Measurements from ENCODE around the gene APBA2.

The APBA2 gene

DNA sequence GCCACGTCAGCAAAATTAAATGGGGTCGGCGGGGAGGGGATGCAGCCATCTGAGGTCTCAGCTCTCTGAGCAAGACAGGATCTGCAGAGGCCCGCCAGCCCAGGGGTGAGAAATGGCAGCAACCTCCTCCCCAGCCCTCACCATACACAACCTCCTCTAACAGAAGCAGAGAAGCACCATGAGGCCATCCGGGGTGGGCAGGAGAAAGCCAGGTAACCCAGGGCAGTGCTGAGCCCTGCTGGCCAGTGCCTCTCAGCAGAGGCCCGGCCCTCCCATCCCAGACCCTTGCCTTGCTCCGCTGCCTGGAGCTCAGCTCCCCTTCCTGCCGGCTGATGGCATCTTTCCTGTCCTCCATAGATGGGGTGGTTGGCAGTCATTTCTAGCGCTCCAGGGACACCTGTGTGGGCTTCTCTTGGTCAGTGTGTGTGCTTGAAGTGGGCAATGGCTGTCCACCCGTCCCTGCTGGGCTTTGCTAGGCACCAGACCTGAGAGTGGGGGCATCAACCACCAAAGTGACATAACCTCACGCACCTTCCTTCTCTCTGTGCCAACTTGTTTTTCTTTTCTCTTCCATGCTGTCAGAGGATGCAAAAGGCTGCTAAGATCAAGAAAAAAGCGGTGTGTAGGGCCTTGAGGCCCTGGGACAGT lies 208.0 kb downstream of the APBA2 start:
- no peak for DNase-seq

DNA sequence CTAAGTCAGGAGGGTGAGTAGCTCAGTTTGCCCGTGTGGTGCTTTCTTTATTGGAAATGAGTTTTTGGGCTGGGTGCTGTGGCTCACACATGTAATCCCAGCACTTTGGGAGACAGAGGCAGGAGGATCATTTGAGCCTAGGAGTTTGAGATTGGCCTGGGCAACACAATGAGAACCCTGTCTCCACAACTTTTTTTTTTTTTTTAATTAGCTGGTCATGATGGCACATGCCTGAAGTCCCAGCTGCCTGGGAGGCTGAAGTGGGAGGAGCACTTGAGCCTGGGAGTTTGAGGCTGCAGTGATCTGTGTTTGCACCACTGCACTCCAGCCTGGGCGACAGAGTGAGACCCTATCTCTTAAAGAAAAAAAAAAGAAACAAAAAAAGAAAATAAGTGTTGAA lies 208.9 kb downstream of the APBA2 start:
- no peak for DNase-seq

DNA sequence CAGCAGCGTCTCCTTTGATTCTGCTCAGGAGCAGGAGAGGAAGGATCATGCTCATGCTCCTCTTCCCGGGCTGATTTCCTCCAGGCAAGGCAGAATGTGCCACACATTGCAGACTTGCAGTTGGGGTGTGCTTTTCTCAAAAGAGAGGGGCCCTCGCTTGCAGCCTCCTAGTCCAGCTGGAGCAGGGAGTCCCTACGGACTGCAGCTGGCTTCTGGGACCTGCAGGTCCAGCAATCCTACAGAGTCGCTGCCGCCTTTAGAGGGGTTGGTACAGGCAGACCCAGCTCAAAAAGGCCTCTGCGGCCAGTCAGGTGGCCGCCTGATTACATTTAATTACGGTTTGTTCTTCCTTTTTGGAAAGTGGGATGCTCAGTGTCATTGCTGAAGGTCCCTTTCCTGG lies 210.0 kb downstream of the APBA2 start:
- DNase-seq = no peak

DNA sequence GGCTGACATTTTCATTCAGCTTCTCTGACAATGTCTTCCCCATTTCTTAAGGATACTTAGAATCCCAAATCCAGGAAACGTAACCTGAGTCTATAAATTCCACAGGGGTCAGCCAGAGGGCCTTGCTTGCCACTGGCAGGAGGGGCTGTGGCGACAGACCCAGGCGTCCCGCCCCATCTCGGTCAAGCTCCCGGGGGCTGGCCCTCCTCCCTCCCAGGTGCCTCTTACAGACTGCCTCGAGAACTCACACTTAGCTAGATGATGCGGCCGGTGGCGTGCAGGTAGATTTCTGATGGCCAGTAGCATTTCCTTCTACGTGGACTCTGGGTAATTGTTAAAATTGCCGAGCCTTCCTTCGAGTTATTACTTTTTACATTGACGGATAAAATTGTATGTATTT lies 211.4 kb downstream of the APBA2 start:
- no peak for DNase-seq

DNA sequence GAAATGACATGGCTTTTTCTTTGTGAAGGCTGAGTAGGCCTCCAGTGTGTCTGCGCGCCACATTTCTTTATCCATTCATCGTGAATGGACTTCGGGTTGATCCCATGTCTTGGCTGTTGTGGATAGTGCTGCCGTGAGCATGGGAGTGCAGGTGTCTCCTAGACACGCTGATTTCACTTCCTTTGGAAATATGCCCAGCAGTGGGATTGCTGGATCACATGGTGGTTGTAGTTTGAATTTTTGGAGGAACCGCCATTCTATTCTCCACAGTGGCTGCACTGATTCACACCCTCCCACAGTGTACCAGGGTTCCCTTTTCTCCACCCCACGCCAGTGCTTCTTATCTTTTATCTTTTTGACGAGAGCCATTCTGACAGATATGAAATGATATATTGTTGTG lies 212.2 kb downstream of the APBA2 start:
- DNase-seq = no peak

DNA sequence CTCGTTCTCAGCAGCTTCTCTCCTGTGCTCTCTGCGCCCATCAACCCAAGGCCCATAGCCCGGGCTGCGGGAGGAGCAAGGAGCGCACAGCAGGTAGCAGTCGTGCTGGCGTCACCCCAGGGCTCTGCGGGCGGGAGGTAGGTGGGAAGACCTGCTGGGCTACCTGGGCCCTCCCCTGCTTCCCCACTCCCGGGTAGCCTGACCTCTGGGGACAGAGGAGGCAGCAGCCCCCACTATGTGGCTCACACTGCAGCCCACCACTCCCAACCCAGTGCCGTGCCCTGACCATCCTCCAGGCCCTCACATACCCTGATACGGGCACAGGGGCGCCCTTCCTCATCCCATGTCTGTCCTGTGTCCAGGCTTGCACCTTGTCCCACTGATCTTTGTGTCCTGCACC lies 212.9 kb downstream of the APBA2 start:
- DNase-seq = no peak

DNA sequence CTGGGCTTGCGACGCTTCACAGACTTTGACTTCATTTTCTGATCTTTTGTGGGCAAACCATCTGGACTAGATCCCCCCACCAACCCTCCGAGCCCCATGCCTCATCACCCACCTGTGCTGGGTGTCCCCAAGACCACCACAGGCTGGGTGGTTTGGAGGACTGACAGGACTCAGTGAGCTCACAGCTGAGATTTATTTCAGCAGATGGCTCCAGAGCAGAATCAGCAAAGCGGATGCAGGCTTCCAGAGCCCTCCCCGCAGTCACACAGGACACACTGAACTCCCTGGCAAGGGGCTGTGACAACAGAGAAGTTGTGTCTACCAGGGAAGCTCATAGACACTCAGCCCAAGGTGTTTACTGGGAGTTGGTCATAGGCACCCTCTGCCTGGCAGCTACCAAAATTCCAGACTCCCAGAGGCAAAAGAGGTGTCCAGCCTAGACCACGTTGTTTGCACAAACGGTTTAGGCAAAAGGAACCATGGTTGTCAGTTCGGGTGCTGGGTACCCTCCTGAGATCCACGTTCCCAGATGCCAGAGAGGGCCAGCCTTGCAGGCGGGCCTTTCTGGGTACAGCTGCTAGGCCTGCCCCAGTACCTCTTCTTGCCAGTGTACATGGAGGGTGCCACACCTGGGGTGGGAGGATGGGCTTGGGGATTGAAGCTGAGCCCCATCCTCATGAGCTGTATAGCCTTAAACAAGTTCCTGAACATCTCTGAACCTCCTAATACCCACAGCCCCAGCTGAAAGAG lies 213.5 kb downstream of the APBA2 start:
- DNase-seq = no peak

DNA sequence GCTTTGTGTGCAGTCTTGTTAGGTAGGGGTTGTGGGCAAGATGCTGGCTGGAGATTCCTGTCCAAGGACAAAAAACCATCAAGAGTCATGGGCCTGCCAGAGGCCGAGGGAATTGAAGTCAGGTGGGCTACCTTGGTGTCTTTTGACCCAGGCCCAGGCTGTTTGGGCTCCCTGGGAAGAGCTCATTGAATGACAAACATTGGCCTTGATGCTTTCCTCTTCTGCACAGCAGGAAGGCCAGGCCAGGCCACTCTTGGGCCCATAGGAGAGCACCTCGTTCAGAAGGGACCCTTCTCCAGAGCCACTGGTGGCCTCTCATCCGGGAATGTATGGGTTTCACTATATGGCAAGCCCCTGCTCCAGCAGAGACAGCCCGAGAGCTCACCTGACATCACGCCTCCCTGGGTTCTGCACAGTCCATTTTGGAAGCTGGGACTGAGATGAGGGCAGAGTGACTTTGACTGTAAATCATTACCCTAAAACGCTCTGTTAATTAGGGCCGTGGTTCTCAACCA lies 214.8 kb downstream of the APBA2 start:
- DNase-seq = no peak

DNA sequence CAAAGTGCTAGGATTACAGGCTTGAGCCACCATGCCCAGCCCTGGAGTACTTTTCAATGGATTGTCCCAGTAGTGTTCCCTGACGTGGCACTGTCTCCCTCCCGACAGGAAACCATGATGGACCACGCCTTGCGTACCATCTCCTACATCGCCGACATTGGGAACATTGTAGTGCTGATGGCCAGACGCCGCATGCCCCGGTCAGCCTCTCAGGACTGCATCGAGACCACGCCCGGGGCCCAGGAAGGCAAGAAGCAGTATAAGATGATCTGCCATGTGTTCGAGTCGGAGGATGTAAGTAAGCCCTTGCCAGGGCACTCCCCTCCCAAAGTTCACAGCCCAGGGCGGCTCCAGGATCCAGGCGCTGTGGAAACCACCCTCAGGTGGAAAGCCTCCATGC lies 215.7 kb downstream of the APBA2 start:
- no peak for DNase-seq

DNA sequence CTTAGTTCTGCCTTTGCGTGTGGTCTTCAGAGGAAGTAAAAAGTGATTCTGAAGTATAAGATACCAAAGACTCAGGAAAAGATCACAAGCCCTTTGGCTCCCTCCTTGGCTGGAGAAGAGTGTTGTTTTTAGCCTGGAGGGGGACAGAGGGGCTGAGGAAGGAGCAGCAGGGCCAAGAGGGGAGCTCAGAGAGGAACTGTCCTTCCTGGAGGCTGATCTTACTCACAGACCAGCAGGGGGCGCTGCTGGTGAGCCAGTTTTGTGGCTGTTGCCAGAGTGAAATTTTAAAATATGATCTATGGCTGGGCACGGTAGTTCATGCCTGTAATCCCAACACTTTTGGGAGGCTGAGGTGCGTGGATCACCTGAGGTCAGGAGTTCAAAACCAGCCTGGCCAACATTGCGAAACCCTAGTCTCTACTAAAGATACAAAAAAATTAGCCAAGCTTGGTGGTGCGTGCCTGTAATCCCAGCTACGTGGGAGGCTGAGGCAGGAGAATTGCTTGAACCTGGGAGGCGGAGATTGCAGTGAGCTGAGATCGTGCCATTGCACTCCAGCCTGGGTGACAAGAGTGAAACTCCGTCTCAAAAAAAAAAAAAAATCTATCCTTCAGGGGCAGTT lies 216.5 kb downstream of the APBA2 start:
- peak; percentile 5 for DNase-seq

DNA sequence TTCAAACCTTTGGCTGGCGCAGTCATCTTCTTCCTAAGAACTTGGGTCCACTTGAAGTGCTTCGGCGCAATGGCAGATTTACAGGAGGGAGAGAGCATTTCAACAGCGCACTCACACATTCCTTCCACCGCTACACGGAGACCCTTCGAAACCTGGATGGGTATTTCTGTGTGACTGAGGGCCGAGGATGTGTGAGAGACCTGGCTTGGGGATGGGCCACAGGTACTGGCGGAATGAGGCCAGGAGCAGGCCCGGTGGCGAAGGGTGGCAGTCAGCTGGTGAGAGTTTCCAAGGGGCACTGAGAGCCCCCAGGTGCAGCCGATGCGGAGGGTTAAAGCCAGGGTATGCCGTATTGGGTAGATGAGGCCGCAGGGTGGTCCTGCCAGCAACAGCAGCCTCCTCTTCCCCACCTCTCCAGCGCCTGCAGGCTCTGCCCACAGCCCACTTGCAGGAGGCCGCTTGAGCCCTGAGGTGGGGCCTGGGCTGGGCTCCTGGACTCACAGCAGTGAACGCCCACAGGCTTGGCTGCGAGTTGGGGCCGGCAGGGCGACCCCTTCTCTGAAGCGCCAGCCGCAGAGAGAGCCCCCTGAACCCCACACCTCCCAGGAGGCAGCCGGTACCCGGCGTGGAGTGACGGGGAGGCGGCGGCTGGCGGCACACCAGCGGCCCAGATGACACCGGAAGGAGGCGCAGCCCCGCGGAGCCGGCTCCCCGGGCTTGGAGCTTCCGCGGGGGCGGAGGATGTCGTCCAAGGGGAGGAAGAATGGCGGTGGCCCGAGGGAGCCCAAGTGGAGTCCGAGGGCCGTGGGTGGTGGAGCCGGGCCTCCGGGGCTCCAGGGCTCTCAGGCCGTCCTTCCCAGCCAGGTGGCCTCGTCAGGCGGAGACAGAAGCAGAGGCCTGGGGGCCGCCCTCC lies 217.4 kb downstream of the APBA2 start:
- no peak for DNase-seq

DNA sequence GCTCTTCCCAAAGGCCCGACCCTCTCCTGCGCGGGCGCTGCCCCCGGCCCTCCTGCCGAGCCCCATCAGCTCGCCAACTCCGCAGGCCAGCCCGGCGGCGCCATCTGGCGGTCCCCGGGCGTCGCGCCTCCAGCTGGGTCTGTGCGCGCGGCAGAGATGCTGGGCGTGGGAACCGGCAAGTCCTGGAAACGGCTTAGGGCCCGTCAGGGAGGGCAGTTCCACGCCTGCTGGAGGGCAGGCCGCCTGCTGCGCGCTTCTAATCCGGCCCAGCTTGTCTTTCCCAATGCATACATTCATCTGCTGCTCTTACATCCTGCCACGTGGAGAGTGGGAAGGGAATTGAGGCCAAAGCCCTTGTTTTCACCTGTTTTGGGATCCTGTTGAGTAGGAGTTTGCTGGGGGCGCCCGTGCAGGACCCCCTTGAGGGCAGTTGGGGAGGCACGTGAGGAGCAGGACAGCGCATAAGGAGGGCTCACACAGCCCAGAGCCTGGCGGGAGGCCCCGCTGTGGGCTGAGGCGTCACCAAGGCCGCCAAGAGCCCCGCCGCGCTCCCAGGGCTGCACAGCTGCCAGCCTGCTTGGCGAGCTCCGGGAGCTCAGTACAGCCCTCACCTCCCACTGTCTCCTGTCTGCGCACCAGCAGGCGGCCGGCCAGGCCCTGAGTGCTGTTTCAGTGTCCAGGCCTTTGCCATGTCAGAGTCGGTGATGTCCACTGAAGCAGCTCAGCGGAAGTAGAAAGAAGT lies 218.2 kb downstream of the APBA2 start:
- DNase-seq = peak; percentile 23

DNA sequence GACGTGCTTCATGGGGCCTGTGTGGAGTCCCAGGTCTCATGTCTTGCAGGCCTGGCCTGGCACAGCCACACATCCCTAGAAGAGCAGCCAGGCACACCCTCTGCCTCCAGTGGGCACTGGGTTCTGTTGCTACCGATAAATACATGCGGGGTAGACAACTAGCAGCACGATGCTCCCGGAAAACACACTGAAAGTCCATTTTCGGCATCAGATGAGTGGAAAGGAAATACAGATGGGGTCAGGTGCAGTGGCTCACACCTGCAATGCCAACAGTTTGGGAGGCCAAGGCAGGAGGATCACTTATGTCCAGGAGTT lies 218.7 kb downstream of the APBA2 start:
- no peak for DNase-seq

DNA sequence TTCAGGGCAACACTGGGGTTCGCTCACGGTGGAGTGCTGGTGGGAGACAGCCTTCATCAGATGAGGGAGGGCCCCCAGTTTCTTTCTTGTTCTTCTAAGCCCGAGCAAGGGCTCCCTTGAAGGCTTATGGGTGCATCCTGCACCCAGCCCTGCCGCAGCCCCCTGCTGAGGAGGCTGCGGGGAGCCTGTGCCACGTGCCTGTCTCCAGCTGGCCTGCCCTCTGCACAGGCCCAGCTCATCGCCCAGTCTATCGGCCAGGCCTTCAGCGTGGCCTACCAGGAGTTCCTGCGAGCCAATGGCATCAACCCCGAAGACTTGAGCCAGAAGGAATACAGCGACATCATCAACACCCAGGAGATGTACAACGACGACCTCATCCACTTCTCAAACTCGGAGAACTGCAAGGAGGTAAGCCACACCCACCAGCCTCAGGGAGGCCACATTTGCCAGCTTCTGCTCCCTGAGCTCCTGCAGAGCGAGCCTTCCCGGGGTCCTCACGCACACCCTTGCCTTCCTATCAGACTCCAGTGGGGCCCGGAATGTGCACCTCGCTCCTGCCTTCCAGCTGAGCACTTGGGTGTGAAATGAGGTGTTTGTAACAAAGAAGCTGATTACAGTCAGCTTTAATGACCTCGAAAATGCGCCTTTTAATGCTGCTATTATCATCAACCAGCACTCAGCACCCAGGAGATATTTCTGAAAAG lies 219.5 kb downstream of the APBA2 start:
- no peak for DNase-seq

DNA sequence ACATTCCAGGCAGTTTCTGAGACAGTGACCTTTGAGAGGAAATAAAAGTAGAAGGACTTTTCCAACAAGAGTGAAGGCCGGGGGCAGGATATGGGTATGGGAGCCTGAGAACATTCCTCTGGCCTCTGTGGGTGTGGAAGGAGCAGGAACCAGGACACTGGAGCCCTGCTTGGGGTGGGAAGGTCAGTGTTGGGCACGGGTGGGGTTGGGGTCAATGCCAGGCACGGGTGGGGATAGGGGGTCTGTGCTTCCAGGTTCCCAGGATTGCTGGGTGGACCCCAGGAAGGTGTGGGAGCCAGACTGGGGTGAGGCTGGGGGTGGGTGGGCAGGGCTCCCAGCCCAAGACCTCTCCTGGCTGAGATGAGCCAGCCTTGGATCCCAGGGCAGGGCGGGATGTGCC lies 220.3 kb downstream of the APBA2 start:
- no peak for DNase-seq

DNA sequence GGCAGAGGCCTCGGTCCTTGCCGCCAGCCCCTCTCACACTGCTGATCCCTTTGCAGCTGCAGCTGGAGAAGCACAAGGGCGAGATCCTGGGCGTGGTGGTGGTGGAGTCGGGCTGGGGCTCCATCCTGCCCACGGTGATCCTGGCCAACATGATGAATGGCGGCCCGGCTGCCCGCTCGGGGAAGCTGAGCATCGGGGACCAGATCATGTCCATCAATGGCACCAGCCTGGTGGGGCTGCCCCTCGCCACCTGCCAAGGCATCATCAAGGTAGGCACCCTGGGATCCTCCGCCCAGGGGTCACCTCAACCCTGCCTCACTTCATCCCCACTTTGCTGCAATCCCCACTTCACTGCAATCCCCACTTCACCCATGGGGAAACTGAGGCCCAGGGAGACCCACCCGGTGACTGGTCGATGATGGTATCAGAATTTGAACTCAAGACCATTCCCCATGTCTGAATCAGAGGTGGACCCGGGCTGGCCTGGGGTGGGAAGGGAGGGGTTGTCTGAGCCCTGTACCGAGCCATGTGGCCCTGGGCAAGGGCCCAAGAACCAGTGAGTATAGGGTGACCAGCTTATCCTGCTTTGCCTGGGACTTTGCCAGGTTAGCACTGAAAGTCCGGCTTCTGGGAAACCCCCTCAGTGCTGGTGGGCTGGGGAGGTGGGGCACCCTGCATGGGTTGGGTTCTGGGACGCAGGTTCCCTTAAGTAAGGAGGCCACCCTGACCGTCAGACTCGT lies 220.9 kb downstream of the APBA2 start:
- no peak for DNase-seq

DNA sequence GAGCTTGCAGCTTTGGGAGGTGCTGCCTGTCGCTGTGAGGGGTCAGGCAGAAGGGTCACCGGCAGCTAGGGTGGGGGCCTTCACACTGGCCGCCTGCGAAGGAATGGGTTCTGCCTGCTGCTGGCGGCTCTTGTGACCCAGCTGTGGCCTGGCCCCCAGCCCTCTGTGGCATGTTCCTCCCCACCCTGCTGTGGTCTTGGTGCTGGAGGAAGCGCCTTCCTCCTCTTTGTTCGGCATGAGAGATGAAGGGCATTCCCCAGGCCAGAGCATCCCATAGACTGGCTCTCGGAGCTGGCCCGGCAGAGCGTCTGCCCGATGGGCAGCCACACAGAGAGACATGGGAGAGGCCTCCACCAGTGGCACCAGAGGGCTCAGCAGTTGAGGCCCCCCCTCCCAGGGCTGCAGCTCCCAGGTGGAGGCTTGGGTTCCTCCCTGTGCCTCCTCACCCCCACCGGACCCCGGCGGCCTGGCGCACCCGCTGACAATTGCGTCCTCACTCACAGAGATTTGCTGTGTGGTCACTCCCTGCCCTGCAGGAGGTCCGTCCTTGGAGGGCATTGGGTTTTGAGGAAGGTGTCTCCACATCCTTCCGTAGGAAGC lies 221.6 kb downstream of the APBA2 start:
- no peak for DNase-seq

DNA sequence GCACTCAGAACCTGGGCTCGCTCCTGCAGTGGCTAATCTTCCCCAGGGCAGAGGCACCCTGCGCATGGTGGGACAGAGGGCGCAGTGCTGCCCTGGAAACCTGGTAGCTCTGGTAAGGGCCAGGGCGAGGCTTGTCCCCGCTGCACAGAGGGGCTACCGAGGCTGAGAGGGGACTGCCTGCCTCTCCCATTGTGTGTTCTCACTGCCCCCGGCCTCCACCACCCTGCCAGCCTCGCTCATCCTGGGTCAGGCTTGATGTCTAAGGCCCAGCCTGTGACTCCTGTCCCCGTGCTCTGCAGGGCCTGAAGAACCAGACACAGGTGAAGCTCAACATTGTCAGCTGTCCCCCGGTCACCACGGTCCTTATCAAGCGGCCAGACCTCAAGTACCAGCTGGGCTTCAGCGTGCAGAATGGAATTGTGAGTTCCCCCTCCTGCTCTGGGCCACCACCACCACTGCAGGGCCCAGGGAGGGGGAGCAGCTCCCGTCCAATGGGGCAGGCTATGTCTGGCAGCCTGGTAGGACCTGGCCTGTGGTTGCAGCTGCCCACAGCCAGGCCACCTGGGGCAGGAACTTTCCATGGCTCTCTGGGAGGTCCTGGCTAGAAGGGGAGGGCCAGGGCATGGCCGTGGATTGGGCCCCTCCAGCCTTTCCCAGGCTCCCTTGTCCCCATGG lies 222.3 kb downstream of the APBA2 start:
- no peak for DNase-seq

DNA sequence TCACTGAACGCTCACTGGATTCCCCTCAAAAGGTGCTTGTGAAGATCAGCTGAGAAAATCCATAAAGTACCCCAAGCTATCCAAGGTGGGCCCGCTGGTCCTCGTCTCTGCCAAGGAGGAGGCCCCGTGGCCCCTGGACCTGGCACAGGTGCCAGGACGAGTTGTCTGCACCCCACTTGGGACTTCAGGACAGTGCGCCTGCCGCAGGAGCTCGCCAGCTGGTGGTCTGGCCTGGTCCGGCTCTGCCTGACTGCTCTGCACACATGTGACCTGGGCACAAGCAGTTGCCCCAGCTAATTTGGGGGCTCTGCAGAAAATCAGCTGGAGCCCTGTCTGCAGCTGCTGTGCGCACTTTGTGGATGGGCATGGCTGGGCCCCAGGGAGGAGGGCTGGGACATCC lies 224.0 kb downstream of the APBA2 start:
- DNase-seq = no peak

DNA sequence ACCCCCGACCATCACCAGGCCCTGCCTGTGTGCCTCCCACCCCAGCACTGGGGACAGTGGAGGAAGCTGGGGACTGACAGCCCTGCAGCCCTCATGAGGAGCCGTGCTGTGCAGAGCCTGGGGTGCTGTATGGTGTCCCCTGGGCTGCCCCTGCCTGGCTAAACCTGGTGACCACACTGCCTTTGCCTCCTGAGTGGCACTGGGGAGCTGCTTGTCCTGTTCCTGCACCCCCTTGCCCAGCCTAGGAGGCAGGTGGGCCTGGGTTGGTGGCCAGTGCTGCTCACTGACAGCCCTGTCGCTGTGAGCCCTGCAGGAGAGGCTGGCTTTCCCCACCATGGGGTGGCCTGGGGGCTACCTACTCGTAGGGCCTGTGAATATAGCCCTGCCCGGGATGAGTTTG lies 224.4 kb downstream of the APBA2 start:
- no peak for DNase-seq

Data from NCI-H226 (cell line).